ENCODE measurements around the gene LTBP2.

- TF ChIP-seq, protein P1, sequence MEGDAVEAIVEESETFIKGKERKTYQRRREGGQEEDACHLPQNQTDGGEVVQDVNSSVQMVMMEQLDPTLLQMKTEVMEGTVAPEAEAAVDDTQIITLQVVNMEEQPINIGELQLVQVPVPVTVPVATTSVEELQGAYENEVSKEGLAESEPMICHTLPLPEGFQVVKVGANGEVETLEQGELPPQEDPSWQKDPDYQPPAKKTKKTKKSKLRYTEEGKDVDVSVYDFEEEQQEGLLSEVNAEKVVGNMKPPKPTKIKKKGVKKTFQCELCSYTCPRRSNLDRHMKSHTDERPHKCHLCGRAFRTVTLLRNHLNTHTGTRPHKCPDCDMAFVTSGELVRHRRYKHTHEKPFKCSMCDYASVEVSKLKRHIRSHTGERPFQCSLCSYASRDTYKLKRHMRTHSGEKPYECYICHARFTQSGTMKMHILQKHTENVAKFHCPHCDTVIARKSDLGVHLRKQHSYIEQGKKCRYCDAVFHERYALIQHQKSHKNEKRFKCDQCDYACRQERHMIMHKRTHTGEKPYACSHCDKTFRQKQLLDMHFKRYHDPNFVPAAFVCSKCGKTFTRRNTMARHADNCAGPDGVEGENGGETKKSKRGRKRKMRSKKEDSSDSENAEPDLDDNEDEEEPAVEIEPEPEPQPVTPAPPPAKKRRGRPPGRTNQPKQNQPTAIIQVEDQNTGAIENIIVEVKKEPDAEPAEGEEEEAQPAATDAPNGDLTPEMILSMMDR (IDR thresholded peaks at IDR 0.05), result no peak
- TF ChIP-seq POLR2AphosphoS2 (conservative IDR thresholded peaks at IDR 0.05; ENCODE audit: low read length), result no peak
- no peak for TF ChIP-seq BHLHE40 (IDR thresholded peaks at IDR 0.05; ENCODE audit: low read depth, low read length)
- TF ChIP-seq SMC3 (IDR thresholded peaks at IDR 0.05), result no peak
- no peak for TF ChIP-seq MAX (IDR thresholded peaks at IDR 0.05)
- TF ChIP-seq EP300 (IDR thresholded peaks at IDR 0.05), result no peak
- no peak for TF ChIP-seq POLR2A (IDR thresholded peaks at IDR 0.05; ENCODE audit: low read length)
- TF ChIP-seq MYC (IDR thresholded peaks at IDR 0.05; ENCODE audit: borderline replicate concordance, low read length), result no peak
- TF ChIP-seq HDAC2 (IDR thresholded peaks at IDR 0.05), result no peak
- no peak for TF ChIP-seq ZNF302 (CRISPR knock-in tag; IDR thresholded peaks at IDR 0.05)
- TF ChIP-seq CHD2 (IDR thresholded peaks at IDR 0.05; ENCODE audit: low read length, partially characterized antibody), result no peak
- TF ChIP-seq KDM5A (IDR thresholded peaks at IDR 0.05), result no peak
These were observed 108.6 kb downstream of the LTBP2 start for GRCh38 chr14:74503291-74503937.
